Measurements from ENCODE around the gene AQP1. TPM values are rescaled to one million over a fixed set of nuclear protein-coding genes. Genes with fewer than 3 reads are reported as not detected.
A peak's percentile ranks its signal among the peaks of the same experiment; 100 is the strongest.

The AQP1 gene
- total RNA-seq (2013; cell fraction: nucleolus; rRNA removed) = 0.24 and 0.44 TPM in 2 replicates
- not detected in 2 replicates for total RNA-seq (2014; rRNA removed)
- total RNA-seq (2014; rRNA removed; fragmentation: Illumina TruSeq; extraction: Trizol) = not detected in 2 replicates
- total RNA-seq (2021) = 0.64 and 0.72 TPM in 2 replicates
- polyA plus RNA-seq (2011; ENCODE audit: low read depth) = not detected
- 0.03 TPM in 1 of 2 replicates, not detected in the other for polyA plus RNA-seq (2011; rRNA removed)
- polyA plus RNA-seq (2011; cell fraction: cytosol; rRNA removed) = 0.03 TPM in 1 of 2 replicates, not detected in the other
- polyA plus RNA-seq (2011; cell fraction: nucleus; rRNA removed) = 0.19 and 0.21 TPM in 2 replicates
- polyA plus RNA-seq (2012) = not detected in 2 replicates
- not detected in 2 replicates for polyA plus RNA-seq (2014; fragmentation: Illumina TruSeq; extraction: Trizol)
- polyA plus RNA-seq (2014; fragmentation: Nextera tagmentation; extraction: Ambion mirVana) = not detected
- not detected in 2 replicates for polyA plus RNA-seq (2014; rRNA removed)
- polyA plus RNA-seq (2016; fragmentation: Nextera tagmentation; extraction: Ambion mirVana) = not detected
- not detected in 2 replicates for polyA minus RNA-seq (2011; rRNA and poly(A)+ RNA removed)
- polyA minus RNA-seq (2011; cell fraction: cytosol; rRNA and poly(A)+ RNA removed) = not detected in 2 replicates
- not detected in 2 replicates for polyA minus RNA-seq (2011; cell fraction: nucleus; rRNA and poly(A)+ RNA removed)
- not detected for Bru-seq, nascent RNA
- percentile 22 among the genes with signal in this experiment for BruChase-seq, experiment 1, labeled RNA remaining after a 6-hour chase
- BruChase-seq, experiment 2, labeled RNA remaining after a 2-hour chase = percentile 24 among the genes with signal in this experiment
- long read RNA-seq, experiment 1 = 0 reads
- long read RNA-seq, experiment 2 = 0 reads

DNA sequence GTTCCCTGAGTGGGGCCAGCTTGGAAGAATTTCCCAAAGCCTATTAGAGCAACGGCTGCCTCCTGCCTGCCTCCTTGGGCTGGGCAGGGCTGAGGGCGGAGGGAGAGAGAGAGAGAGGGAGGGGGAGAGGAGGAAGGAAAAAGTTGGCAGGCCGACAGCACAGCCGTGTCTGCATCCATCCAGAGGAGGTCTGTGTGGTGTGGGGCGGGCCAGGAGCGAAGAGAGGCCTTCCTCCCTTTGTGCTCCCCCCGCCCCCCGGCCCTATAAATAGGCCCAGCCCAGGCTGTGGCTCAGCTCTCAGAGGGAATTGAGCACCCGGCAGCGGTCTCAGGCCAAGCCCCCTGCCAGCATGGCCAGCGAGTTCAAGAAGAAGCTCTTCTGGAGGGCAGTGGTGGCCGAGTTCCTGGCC lies at the start of gene AQP1:
AQP1 (plus strand) TSS at position 293 of the 409 bp plus-strand sequence; CDS start at position 350, 57 bp downstream.
- Histone ChIP-seq H3K4me2 (ENCODE audit: control insufficient read depth, insufficient read depth) (no peak within 1 kb of the TSS), H3K27ac (ENCODE audit: control insufficient read depth, insufficient read depth) (no peak within 1 kb of the TSS), H3K9ac (ENCODE audit: control insufficient read depth, insufficient read depth, low read length) (no peak within 1 kb of the TSS), H3K9me3 (replicated peaks; ENCODE audit: control insufficient read depth, insufficient read depth, low read length) (no peaks in the 10 kb centered on the region), H3K4me3 (no peak within 1 kb of the TSS), H3K79me2 (ENCODE audit: control insufficient read depth, insufficient read depth, low read length) (no peaks in the 10 kb centered on the region), H3K4me1 (ENCODE audit: control insufficient read depth, insufficient read depth, low read length) (no peaks in the 10 kb centered on the region), H2AFZ (ENCODE audit: control insufficient read depth, low read depth, low read length) (no peak within 1 kb of the TSS), H4K20me1 (ENCODE audit: control insufficient read depth, insufficient read depth) (no peaks in the 10 kb centered on the region), H3K27me3 (replicated peaks in 1 of 2; ENCODE audit: control insufficient read depth in 2 of 2, insufficient read depth in 2 of 2, low read length in 1 of 2) (no peaks in the 10 kb centered on the region), H3K36me3 (ENCODE audit: control insufficient read depth in 2 of 2, insufficient read depth in 2 of 2, low read length in 1 of 2) (no peaks in the 10 kb centered on the region)
- POLR2A ChIA-PET = no interaction called here
- RAD21 ChIA-PET (ENCODE audit: unreplicated experiment) = no interaction called here
- BruUV-seq (replicated peaks) = no TSS peak
- 5% methylated on average over 11 of the region's 12 CpGs for WGBS (ENCODE audit: insufficient coverage, insufficient replicate concordance, low lambda C conversion rate, missing lambda C conversion rate)
- SMC1A ChIA-PET (ENCODE audit: uncharacterized antibody, unreplicated experiment) = no interaction called here
- FAIRE-seq (no peak), DNase-seq (ENCODE audit: low read depth, low spot score) (no peak), ATAC-seq (no peak)
- intact Hi-C loops (cut with micrococcal nuclease; ENCODE audit: unreplicated experiment) = no loop called here
- in situ Hi-C loops (cut with MboI) = no loop called here
- CTCF ChIA-PET = no interaction called here
- no peak for TF ChIP-seq REST (IDR thresholded peaks at IDR 0.05; ENCODE audit: low read depth, low read length)
- no peak for TF ChIP-seq JUND (IDR thresholded peaks at IDR 0.05; ENCODE audit: low read depth, low read length)
- no peak for TF ChIP-seq RAD21 (IDR thresholded peaks at IDR 0.05; ENCODE audit: insufficient read depth, low read depth, low read length)
- TF ChIP-seq ATF3 (IDR thresholded peaks at IDR 0.05; ENCODE audit: borderline replicate concordance, extremely low read depth, low read depth, low read length) = no peak
- TF ChIP-seq IKZF2 (IDR thresholded peaks at IDR 0.05) = no peak
- no peak for TF ChIP-seq PKNOX1 (IDR thresholded peaks at IDR 0.05)
- TF ChIP-seq RELA (IDR thresholded peaks at IDR 0.05; ENCODE audit: borderline replicate concordance, partially characterized antibody) = no peak
- TF ChIP-seq NBN (IDR thresholded peaks at IDR 0.05) = no peak
- TF ChIP-seq TAF1 (IDR thresholded peaks at IDR 0.05; ENCODE audit: borderline replicate concordance, low read depth, low read length) = no peak
- no peak for TF ChIP-seq EP300 (IDR thresholded peaks at IDR 0.05; ENCODE audit: borderline replicate concordance in 1 of 2, control insufficient read depth in 1 of 2, low read depth in 2 of 2, low read length in 2 of 2)
- TF ChIP-seq EED (IDR thresholded peaks at IDR 0.05; ENCODE audit: low read depth) = no peak
- no peak for TF ChIP-seq ZNF274 (IDR thresholded peaks at IDR 0.05; ENCODE audit: insufficient read depth, insufficient read length)
- no peak for TF ChIP-seq CREM (IDR thresholded peaks at IDR 0.05; ENCODE audit: low read depth)
- no peak for TF ChIP-seq SMAD1 (IDR thresholded peaks at IDR 0.05; ENCODE audit: low read depth, partially characterized antibody)
- TF ChIP-seq NR2C2 (IDR thresholded peaks at IDR 0.05; ENCODE audit: borderline replicate concordance, control insufficient read depth, insufficient read length, low read depth) = no peak
